Cardiac fibroblast (primary cell): ENCODE results near the gene ACAP2.

Source experiments
- DNase-seq, 2 donors: peaks; one replicate each; pipeline versions ENCODE4 v3.0.0 to v3.0.0-alpha.2; 2010; ENCODE audit warnings: low read depth in 2 of 2
- H3K4me3 ChIP-seq, 2 donors: replicated peaks in 1 of 2; 1 replicate in 1 of 2; 2 replicates in 1 of 2; pipeline ENCODE4 v1.5.1; 2011; ENCODE audit warnings: low read depth in 2 of 2, low read length in 2 of 2, mild to moderate bottlenecking in 2 of 2, moderate library complexity in 1 of 2
- TF ChIP-seq, protein P1 (sequence below): IDR thresholded peaks from one replicate; pipeline ENCODE4 v1.5.1; 2011; ENCODE audit warnings: low read depth, mild to moderate bottlenecking, low read length, inconsistent platforms

Gene ACAP2

DNA sequence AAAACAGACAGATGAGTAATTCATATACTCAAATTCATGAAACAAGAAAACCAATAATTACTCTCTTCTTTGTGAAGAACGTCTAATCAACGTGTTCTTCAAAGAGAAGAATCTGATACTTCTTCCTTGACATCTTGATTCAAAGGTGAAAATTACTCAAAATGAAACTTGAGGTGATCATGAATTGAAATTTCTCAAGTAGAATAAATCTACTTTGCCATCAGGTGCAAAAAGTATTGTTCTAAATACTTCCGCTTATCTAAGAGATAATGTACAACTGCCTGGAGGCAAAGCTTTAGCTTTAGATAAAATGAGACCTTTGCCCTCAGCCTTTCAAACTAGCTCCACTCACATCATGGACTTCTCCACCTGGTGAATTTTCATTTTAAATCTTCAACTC, 158.0 kb downstream of the ACAP2 start:
- no peak for DNase-seq
- H3K4me3 ChIP-seq: no peak overlapping the region
- TF ChIP-seq, protein P1, sequence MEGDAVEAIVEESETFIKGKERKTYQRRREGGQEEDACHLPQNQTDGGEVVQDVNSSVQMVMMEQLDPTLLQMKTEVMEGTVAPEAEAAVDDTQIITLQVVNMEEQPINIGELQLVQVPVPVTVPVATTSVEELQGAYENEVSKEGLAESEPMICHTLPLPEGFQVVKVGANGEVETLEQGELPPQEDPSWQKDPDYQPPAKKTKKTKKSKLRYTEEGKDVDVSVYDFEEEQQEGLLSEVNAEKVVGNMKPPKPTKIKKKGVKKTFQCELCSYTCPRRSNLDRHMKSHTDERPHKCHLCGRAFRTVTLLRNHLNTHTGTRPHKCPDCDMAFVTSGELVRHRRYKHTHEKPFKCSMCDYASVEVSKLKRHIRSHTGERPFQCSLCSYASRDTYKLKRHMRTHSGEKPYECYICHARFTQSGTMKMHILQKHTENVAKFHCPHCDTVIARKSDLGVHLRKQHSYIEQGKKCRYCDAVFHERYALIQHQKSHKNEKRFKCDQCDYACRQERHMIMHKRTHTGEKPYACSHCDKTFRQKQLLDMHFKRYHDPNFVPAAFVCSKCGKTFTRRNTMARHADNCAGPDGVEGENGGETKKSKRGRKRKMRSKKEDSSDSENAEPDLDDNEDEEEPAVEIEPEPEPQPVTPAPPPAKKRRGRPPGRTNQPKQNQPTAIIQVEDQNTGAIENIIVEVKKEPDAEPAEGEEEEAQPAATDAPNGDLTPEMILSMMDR: no peak

DNA sequence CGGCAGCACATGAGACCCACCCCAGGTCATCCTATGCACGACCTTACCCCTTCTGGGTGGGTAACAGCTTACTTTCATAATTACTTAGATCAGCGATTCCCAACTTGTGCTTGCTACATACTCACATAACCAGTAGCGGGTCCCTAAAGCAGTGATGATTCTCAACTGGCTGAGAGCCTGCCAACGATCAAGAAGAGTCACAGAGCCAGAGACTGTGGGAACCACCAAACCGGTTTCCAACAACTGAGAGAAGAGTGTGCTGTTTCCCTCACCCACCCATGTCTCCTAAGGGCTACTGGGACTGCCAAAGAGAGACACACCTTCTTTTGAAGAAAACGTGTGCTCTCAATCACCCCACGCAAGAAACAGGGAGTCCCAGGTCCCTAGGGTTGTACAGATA, 159.9 kb downstream of the ACAP2 start:
- no peak overlapping the region for H3K4me3 ChIP-seq
- TF ChIP-seq, protein P1: no peak
- DNase-seq: no peak

DNA sequence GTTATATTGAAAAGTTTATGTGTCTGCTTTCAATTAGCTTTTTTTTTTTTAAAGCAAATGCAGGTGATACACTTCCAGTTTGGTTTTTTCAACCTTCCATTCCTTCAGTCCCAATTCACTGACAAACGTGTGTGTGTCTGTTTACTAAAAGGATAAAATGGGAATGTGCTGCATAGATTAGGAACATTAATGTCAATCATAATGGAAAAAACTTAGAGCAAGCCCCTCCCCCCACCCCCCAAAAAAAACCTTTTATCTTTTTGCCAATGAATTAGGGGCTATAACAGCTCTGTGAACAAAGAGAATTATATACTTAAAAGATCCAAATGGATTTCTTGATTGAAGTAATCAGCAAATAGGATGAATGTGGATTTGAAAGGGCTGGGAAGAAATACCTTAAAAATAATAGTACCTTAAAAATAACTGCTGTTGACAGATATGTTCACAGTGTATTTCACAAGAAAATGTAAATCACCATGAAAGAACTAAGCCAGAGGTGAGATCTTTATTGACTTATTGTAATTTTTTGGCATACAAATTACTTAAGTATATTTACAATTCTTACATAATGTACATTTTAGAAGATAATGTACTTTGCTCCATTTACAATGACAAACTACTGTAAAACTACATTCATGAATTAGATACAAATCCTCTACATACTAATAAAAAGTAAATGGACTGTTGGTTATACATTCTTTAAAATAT, 168.4 kb downstream of the ACAP2 start:
- DNase-seq: no peak
- H3K4me3 ChIP-seq: no peak overlapping the region
- TF ChIP-seq, protein P1: no peak

DNA sequence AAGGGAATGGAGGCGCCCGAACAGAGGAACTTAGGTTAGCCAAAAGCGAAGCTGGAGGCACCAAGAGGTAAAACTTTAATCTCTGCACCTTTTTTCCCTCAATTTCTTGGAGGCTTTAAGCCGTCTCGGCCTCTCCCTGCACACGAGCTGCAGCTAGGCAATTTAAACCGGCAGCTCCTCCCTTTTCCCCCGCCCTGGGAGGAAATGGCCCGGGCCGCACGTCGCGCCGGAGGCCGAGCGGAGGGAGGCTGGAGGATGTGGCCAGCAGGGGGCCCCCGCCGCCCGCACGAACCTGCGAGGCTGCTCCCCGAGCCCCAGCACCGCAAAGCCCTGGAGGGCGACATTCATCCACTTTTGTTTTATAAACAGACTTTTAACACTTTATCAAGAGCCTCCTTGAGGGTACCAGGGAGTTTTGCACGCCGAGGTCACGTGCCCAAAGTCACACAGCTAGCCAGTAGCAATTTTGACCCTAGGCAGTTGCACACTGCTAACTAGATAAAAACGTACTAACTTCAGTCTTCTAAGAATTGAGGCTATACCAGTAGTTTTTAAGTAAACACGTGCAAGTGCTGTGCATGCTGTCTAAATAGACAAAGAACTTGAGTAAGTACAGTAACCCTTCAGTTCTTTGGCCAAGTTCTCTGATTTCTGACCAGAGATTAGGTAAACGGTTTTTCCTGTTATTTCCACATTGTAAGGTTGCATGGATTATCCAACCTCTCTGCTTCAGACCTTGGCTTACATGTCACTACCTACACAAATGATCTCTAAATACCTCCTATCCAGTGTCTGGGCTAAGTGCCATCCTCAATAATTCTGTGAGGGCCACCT, 171.2 kb downstream of the ACAP2 start:
- peak overlapping the region; percentile 73 to 77 for H3K4me3 ChIP-seq
- peak; percentile 89 to 92 for DNase-seq
- TF ChIP-seq, protein P1: peak; percentile 72

DNA sequence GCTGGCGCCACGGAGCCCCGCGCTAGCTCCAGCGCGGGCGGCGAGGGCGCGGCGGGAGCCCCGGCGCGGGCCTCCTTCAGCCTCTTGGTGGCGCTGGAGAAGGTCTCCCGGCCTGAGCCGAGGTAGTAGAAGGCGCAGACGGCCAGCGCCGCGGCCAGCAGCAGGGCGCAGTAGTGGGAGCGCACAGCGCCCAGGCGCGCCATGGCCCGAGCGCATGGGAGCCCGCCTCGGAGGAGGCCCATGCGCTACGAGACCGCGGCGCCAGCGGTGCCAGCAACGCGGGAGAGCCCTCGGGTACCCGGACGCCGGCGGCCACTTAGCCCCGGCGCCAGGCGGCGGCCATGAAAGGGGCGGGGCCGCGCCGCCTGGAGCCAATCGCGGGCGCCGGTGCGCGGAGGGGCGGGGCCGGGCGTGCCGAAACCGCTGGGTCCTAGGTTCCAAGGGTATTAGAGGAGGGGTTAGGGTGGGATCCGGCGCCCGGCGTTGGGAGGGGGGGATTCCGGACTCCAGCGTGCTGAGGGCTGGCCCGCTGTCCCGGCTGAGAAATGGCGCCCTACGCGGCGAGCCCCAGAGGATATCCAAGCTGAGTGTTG, 171.9 kb downstream of the ACAP2 start, which contains the start of gene XXYLT1:
TSS of gene XXYLT1 (minus strand) at position 343 of the 593 bp plus-strand sequence. CDS start at position 242, 101 bp downstream.
- TF ChIP-seq, protein P1: peak; percentile 29
- DNase-seq: peak; percentile 88 to 91
- peak within 1 kb of the TSS; percentile 73 to 77 for H3K4me3 ChIP-seq

DNA sequence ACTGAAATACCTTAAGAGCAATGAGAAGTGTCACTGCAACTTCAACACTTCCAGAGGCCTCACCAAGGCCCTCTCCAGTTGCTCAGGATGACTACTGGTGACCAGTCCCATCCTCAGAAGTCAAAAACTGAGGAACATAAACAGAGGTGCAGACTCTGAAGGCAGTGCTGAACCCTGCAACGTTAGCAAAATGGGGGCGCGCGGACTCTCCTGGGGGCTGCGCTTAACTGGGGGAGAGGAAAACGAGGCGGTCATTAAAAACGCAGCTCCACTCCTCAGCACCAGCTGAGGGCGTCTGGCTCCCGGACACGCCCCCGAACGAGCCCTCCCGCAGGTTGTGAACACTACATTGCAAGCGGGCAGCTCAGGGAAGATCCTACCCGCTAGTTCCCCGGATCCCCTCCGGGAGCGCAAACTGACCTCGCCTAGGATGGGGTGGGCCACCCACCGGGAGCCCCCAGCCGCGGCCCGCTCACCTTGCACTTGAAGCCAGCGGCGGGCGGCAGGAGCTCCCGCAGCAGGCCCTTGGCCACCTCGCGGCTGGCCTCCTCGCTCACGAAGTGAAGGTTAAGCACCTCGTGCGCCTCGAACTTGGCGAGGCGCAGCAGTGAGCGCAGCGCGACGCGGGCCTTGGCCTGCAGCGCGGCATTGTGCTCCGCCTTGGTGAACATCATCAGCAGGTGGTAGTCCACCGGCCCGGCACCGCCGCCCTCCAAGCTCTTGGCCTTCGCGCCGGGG, 172.6 kb downstream of the ACAP2 start:
- peak; percentile 50 to 59 for DNase-seq
- H3K4me3 ChIP-seq: peak overlapping the region; percentile 73 to 77
- TF ChIP-seq, protein P1: no peak
